ENCODE measurements around the gene LRRC59.
A peak's percentile ranks its signal among the peaks of the same experiment; 100 is the strongest.
"Not testable (repeated sequence)": the region's sequence is repeated elsewhere in the genome, so short reads cannot be mapped to it uniquely, and the experiment has no call there.

LRRC59 gene

DNA sequence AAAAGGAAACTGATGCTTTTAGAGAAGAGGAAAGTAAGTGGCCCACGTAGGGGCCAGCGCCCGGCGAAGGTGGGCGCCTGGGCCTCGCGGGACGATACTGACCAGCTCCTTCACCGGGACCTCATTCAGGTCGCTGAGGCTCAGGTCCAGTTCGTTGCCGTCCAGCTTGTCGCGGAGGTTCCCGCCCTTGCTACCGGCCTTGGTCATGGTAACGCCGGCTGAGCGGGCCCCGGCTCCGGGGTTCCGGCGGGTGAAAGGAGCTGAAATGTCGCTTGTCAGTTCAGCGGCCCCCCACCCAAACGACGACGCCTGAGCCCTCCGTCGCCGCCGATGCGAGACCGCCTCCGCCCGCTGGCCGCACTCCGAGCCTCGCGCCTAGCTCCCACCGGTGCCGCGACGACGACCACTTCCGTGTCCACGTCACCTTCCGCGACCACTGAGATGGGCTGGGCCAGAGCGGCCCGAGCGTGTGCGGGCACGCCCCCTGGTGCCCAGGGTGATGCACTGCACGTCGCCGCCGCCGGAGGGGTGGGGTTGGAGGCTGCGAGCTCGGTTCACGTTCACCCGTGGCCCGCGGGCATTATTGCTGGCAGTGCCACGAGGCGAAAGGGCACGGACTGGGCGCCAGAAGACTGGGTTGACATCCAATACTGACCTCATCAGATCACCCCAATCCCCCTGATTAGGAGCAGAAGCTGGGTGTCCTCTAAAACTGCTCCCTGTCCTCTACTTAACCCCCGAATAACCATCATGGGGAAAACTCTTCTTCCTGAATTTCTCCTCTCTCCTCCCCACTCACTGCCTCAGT lies at the start of gene LRRC59:
Gene LRRC59 (minus strand): TSS at position 413 of the 808 bp plus-strand sequence. CDS start 206 bp downstream, at position 207.
- DNase-seq = peak; percentile 43

- no peak for DNase-seq
Measured at GRCh38 chr17:50445730-50446325, 48.5 kb upstream of the LRRC59 start.

DNA sequence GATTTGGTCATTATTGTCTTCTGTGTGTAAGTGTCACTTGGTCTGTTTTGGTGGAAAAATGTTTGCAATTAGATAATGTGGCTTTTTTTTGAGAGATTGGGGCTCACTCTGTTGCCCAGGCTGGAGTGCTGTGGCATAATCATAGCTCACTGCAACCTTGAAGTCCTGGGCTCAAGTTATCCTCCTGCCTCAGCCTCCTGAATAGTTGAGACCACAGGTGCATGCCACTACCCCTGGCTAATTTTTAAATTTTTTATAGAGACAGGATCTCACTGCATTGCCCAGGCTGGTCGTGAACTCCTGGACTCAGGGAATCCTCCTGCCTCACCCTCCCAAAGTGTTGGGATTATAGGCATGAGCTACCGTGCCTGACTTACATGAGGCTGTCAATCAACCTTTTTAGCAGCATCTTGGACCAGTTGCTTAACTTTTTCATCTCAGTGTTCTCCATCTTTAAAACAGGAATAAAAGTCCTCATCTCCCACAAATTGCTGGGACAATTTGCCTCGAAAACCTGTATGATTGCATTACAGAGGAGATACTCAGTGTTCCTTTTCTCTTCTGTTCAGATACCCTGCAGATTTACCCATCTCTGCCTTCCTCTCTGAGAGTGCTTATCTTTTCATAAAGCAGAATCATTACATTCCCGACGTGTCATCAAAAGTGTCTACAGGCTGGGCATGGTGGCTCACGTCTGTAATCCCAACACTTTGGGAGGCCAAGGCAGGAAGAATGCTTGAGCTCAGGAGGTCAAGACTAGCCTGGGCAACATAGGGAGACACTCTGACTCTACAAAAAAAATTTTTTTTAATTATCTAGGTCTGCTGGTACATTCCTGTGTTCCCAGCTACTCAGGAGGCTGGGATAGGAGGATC lies 47.8 kb upstream of the LRRC59 start:
- no peak for DNase-seq

- DNase-seq = no peak
Measured at GRCh38 chr17:50443505-50443974, 46.2 kb upstream of the LRRC59 start.

DNA sequence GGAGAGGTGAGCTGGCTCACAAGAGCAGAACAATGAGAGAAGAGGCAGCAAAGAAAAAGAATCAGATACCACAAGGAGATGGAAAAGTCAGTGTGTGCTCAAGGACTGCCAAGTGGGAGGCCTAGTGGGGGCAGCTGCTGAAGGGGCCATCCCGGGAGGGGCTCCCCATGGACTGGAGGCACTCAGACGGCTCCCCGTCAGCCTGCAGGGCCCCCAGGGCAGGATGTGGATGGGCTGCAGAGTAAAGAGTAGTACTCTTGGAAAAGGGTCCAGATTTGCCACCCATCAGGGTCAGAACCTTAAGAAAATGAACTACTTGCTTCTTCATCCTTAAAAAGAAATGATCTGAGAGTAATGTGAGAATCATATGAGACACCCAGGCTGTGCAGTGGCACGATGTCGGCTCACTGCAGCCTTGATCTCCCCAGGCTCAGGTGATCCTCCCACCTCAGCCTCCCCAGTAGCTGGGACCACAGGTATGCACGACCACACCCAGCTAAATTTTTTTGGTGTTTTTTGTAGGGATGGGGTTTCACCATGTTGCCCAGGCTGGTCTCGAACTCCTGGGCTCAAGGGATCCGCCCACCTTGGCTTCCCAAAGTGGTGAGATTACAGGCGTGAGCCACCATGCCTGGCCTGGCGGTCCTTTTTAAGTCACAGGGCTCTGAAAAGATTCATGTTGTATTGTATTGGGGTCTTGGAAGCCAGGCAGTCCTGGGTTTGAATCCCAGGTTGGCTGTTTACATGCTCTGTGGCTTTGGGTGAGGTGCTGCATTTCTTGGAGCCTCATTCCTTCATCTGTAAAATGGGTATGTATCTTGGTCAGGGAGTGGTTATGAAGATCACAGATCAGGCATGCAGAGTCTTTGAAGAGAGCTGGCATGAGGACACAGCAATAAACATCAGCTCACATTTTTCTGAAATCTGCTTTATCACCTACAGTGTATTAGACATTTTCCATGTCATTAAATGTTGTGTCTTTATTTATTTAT lies 43.8 kb upstream of the LRRC59 start:
- no peak for DNase-seq

- DNase-seq = no peak
Measured at GRCh38 chr17:50440172-50440837, 43.0 kb upstream of the LRRC59 start.

GRCh38 chr17:50439008-50439407 lies 41.7 kb upstream of the LRRC59 start:
- no peak for DNase-seq

DNA sequence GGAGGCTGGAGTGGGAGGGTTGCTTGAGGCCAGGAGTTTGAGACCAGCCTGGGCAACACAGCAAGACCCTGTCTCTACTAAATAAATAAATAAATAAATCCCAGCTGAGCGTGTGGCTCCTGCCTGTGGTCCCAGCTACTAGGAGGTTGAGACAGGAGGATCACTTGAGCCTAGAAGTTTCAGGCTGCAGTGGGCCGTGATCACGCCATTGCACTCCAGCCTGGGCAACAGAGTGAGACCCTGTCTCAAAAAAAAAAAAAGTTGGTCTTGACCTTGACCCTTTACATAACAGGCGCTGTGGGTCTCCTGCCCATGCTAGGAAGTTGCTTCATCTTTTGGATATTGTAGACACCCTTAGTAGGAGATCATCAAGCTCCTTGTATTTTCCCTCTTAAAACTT lies 40.1 kb upstream of the LRRC59 start:
- no peak for DNase-seq

- DNase-seq = no peak
Measured at GRCh38 chr17:50432125-50432762, 34.9 kb upstream of the LRRC59 start.

DNA sequence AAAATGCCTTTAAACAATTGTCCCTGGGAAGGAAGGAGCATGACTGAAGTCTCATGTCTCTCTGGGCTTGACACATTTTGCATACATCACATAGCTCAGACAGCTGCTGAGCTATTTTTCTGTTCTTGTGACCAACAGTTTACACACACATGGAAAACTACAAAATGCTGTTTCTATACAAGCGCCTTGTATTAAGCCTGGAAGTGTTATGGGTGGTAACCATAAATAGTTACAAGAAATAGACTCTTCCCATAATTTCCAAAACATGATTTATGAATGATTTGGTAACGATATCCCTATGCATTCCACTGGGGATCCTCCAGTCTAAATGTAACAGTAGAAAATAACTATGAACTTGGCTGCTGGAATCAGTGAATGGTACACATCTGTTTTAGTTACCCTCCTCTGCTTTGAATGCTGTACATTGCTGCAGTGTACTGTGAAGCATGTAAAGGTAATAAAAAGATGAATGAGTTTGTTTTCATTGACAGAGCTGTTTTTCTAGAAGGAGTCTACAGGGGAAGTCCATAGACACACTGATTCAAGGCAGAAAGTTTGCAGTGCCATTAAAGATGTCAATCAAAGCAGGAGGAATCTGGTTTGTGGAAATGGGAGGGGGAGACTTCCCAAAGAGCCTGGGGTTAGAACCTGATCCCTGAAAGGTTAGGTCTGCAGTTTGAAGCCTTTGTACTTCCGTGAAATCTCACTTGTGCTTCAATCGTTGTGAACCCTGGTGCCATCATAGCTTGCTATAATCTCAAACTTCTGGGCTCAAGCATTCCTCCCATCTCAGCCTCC lies 33.7 kb upstream of the LRRC59 start:
- no peak for DNase-seq

- DNase-seq = no peak
Measured at GRCh38 chr17:50429793-50430192, 32.5 kb upstream of the LRRC59 start.

GRCh38 chr17:50428831-50429424 lies 31.6 kb upstream of the LRRC59 start:
- no peak for DNase-seq

DNA sequence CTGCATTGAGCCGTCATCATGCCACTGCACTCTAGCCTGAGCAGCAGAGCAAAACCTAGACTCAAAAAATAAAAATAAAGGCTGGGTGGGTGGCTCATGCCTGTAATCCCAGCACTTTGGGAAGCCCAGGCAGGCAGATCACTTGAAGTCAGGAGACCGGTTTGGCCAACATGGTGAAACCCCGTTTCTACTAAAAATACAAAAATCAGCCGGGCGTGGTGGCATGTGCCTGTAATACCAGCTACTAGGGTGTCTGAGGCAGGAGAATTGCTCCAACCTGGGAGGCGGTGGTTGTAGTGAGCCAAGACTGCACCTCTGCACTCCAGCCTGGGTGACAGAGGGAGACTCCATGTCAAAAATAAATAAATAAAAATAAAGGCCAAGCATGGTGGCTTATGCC lies 30.8 kb upstream of the LRRC59 start:
- DNase-seq = not testable (repeated sequence)

DNA sequence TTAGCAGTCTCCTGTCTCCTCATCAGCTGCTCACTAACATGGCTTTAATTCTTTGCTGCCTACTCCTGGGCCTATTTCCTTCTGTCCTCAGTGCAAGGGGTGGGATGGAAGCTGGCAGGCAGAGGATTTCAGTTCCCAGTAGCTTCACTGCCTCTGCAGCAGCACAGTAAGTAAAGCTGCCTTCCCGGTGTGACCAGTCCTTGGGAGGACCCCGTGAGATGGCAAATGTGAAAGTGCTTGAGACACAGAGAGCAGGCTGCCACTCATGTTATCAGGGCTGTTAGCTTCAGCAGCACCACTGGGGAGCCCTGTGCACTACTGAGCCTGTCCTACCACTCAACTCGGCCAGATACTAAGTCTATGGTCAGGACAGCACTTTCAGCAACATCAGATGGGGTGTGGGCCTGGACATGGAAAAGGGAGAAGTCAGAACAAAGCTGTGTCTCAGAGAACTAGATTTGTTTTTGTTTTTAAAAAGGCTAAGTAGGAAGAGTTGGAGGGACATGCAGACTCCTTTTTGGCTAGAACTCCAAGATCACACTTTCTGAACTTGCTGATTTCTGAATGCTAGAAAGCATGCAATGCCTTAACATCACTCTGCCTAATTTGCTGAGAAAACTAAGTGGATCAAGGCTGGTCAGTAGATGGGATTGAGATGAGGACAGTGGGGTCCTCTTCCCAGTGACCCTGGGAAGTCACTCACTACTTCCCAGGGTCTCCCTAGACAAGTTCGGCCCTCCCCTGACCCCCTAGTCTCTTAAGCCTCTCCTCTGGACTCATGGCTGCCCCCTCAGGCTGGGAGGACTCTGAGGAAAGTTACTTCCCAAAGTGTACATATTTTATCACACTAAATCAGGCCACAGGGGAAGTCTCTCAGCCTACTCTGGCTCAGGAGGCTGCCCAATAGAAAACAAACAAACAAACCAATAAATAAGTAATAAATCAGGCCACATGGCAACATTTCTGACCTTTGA lies 29.8 kb upstream of the LRRC59 start:
- no peak for DNase-seq

- DNase-seq = no peak
Measured at GRCh38 chr17:50426472-50426782, 29.1 kb upstream of the LRRC59 start.

DNA sequence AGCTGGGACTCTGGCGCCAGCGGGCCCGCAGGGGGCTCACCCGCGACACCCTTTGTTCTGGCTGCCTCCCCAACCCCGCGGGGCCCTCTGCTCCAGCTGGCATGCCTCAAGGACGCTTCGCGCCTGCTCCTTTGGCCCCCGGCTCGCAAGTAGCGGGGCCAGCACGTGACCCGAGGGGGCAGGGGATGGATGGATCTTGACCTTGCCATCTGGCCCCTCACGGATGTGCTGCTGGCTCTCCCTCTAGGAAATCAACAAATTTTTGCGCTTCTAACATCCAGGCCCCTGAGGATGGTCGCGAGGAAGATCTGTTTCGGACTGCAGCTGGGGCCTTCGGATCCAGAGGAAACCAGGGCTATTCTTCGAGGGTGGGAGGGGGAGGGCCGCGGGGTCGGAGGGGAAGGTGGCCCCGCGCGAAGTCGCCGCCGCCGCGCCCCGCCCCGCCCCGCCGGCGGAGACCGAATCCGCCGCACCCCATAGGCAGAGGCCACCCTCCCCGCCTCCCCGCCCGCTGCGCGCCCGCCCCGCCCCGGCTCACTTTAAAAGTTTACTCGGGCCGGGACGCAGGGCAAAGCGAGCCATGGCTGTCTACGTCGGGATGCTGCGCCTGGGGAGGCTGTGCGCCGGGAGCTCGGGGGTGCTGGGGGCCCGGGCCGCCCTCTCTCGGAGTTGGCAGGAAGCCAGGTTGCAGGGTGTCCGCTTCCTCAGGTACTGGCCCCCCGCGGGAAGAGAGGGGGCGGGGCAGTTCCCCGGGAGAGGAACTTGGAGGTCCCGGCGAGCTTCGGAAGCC lies 28.6 kb upstream of the LRRC59 start, which contains the start of gene ACSF2:
Gene ACSF2 (plus strand): TSS at position 537 of the 790 bp plus-strand sequence. CDS start 44 bp downstream, at position 581.
- DNase-seq = no peak

GRCh38 chr17:50424996-50425681 lies 27.8 kb upstream of the LRRC59 start:
- DNase-seq = no peak
